Measurements from ENCODE around the gene ADCY9. TPM values are rescaled to one million over a fixed set of nuclear protein-coding genes. Genes with fewer than 3 reads are reported as not detected.

ADCY9 gene
- total and polyA plus RNA-seq, 9 donors: 9.5 to 17.5 (median 15.9) TPM

DNA sequence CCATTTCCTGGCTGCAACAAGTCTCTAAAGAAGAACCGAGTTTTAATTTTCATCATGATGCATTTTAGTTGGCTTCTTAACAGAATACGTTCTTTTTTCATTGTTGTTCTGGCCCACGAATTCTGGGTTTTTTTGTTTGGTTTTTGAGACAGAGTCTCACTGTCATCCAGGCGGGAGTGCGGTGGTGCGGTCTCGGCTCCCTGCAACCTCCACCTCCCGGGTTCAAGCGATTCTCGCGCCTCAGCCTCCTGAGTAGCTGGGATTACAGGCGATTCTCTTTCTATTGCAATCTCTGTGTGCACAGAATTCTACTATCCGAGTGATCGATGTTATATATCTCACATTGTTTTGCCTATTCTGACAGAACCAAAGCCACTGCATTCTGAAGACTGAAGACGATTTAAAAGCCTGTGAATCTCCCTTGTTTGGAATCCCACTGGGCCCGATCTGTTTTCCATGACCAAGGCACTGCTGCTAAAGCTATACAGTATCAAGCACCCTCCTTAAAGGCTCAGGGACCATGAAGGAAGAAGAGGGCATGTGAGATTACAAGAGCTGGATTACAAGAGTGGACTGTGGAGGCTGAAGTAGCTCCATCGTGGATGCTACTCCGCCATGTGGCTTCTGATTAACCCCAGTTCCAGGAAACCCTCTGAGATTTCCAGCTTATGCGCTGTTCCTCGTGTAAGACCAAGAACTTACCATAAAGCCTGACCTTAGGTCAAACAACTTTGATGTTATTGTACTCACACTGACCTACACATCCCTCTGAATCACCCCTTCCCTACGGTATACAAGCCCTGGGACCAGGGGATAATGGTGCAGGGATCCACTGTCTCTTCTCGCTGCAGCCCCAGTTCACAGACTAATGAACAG is 44.3 kb downstream of the ADCY9 start:
- WGBS (ENCODE audit: insufficient coverage): 77% methylated on average over 16 of the region's 22 CpGs

DNA sequence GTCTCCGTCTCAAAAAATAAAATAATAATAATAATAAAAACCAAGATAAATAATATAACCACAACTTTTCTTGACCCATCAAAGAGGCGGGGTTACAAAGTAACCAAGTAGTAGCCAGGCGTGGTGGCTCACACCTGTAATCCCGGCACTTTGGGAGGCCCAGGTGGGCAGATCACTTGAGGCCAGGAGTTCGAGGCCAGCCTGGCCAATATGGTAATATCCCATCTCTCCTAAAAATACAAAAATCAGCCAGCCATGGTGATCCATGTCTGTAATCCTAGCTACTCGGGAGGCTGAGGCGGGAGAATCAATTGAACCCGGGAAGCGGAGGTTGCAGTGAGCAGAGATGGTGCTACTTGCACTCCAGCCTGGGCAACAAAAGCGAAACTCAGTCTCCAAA is 45.3 kb downstream of the ADCY9 start:
- H3K27ac ChIP-seq (ENCODE audit: low read length): no peak overlapping the region
- H3K36me3 ChIP-seq (ENCODE audit: control insufficient read depth, insufficient read depth, low read length): no peaks in the 10 kb centered on the region
- no peaks in the 10 kb centered on the region for H3K27me3 ChIP-seq (ENCODE audit: control insufficient read depth, insufficient read depth, low read length)
- H3K4me3 ChIP-seq (ENCODE audit: low read length): no peak overlapping the region
- H3K9me3 ChIP-seq (replicated peaks; ENCODE audit: control insufficient read depth, low read depth, low read length): no peaks in the 10 kb centered on the region
- no peak for DNase-seq
- WGBS (ENCODE audit: insufficient coverage): 100% methylated on average over 2 of the region's 10 CpGs
- peaks cover 4% of the 10 kb centered on the region for H3K4me1 ChIP-seq (ENCODE audit: control insufficient read depth, insufficient read depth, low read length)

More for the DNA sequence above, 44.3 kb downstream of the ADCY9 start:
- Histone ChIP-seq H3K36me3 (ENCODE audit: control insufficient read depth, insufficient read depth, low read length) (no peaks in the 10 kb centered on the region), H3K4me3 (ENCODE audit: low read length) (no peak overlapping the region), H3K9me3 (replicated peaks; ENCODE audit: control insufficient read depth, low read depth, low read length) (no peaks in the 10 kb centered on the region), H3K27ac (ENCODE audit: low read length) (no peak overlapping the region), H3K27me3 (ENCODE audit: control insufficient read depth, insufficient read depth, low read length) (no peaks in the 10 kb centered on the region), H3K4me1 (ENCODE audit: control insufficient read depth, insufficient read depth, low read length) (peaks cover 4% of the 10 kb centered on the region)
- no peak for DNase-seq

- 58% methylated on average over 1 of the region's 6 CpGs for WGBS (ENCODE audit: insufficient coverage)
- Histone ChIP-seq H3K4me3 (ENCODE audit: low read length) (no peak overlapping the region), H3K27ac (ENCODE audit: low read length) (no peak overlapping the region)
Measured at GRCh38 chr16:4067262-4068001, 48.8 kb downstream of the ADCY9 start.

GRCh38 chr16:4064950-4065352 is 51.3 kb downstream of the ADCY9 start:
- Histone ChIP-seq H3K36me3 (ENCODE audit: control insufficient read depth, insufficient read depth, low read length) (peaks cover 2% of the 10 kb centered on the region), H3K27ac (ENCODE audit: low read length) (no peak overlapping the region), H3K9me3 (replicated peaks; ENCODE audit: control insufficient read depth, low read depth, low read length) (peaks cover 18% of the 10 kb centered on the region), H3K27me3 (ENCODE audit: control insufficient read depth, insufficient read depth, low read length) (no peaks in the 10 kb centered on the region), H3K4me3 (ENCODE audit: low read length) (no peak overlapping the region), H3K4me1 (ENCODE audit: control insufficient read depth, insufficient read depth, low read length) (peaks cover 4% of the 10 kb centered on the region)
- 53% methylated on average over 8 of the region's 11 CpGs for WGBS (ENCODE audit: insufficient coverage)
- DNase-seq: no peak

More at GRCh38 chr16:4067262-4068001, 48.8 kb downstream of the ADCY9 start:
- H3K9me3 ChIP-seq (replicated peaks; ENCODE audit: control insufficient read depth, low read depth, low read length): peaks cover 4% of the 10 kb centered on the region
- no peak for DNase-seq
- no peaks in the 10 kb centered on the region for H3K27me3 ChIP-seq (ENCODE audit: control insufficient read depth, insufficient read depth, low read length)
- no peaks in the 10 kb centered on the region for H3K36me3 ChIP-seq (ENCODE audit: control insufficient read depth, insufficient read depth, low read length)
- H3K4me1 ChIP-seq (ENCODE audit: control insufficient read depth, insufficient read depth, low read length): peaks cover 4% of the 10 kb centered on the region

DNA sequence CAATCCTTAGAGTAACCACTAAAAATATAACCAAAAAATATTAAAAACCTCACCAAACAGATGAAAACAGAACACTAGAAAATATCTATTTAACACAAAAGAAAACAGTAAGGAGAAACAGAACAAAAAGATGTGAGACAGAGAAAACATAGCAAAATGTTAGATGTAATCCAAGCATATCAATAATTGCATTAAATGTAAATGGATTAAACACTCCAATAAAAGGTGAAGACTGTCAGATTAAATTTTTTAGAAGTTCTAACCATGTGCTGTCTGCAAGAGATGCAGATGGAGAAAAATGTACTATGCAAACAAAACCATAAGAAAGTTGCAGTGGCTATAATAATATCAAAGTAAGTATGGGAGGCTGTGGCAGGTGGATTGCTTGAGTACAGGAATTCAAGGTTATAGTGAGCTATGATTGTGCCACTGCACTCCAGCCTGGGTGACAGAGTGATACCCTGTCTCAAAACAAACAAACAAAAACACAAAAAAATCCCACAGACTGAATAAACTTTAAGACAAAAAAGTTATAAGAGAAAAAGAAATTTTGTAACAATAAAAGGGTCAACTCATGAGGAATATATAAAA is 53.9 kb downstream of the ADCY9 start:
- H3K36me3 ChIP-seq (ENCODE audit: control insufficient read depth, insufficient read depth, low read length): peaks cover 2% of the 10 kb centered on the region

GRCh38 chr16:4060823-4061222 is 55.4 kb downstream of the ADCY9 start:
- Histone ChIP-seq H3K27ac (ENCODE audit: low read length) (no peak overlapping the region), H3K9me3 (replicated peaks; ENCODE audit: control insufficient read depth, low read depth, low read length) (peaks cover 20% of the 10 kb centered on the region), H3K36me3 (ENCODE audit: control insufficient read depth, insufficient read depth, low read length) (peaks cover 6% of the 10 kb centered on the region), H3K27me3 (ENCODE audit: control insufficient read depth, insufficient read depth, low read length) (no peaks in the 10 kb centered on the region), H3K4me1 (ENCODE audit: control insufficient read depth, insufficient read depth, low read length) (no peaks in the 10 kb centered on the region), H3K4me3 (ENCODE audit: low read length) (no peak overlapping the region)
- no peak for DNase-seq

More for the DNA sequence above, 53.9 kb downstream of the ADCY9 start:
- peaks cover 2% of the 10 kb centered on the region for H3K4me1 ChIP-seq (ENCODE audit: control insufficient read depth, insufficient read depth, low read length)
- H3K27ac ChIP-seq (ENCODE audit: low read length): no peak overlapping the region
- H3K4me3 ChIP-seq (ENCODE audit: low read length): no peak overlapping the region
- no peaks in the 10 kb centered on the region for H3K27me3 ChIP-seq (ENCODE audit: control insufficient read depth, insufficient read depth, low read length)
- no peak for DNase-seq
- peaks cover 20% of the 10 kb centered on the region for H3K9me3 ChIP-seq (replicated peaks; ENCODE audit: control insufficient read depth, low read depth, low read length)

DNA sequence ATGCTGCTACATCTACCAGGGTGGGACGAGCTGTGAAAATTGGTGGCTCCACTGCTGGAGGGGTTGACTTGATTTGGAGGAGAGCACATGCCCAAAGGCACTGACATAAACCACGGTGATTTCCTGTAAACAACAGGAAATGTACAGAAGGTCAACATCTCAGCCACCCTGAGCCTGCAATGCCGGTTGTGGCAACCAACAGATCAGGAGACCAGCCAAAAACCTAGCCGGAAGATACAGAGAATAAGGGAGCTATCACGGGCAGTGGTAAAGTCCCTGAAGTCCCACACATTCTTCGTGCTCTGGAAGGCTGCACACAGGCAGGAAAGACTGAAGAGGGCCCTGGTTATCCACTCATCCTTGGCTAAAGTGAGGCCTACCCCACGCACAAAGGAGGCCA is 56.2 kb downstream of the ADCY9 start:
- no peak overlapping the region for H3K27ac ChIP-seq (ENCODE audit: low read length)

GRCh38 chr16:4058386-4058785 is 57.9 kb downstream of the ADCY9 start:
- Histone ChIP-seq H3K27ac (ENCODE audit: low read length) (no peak overlapping the region), H3K4me1 (ENCODE audit: control insufficient read depth, insufficient read depth, low read length) (peaks cover 10% of the 10 kb centered on the region), H3K27me3 (ENCODE audit: control insufficient read depth, insufficient read depth, low read length) (no peaks in the 10 kb centered on the region), H3K9me3 (replicated peaks; ENCODE audit: control insufficient read depth, low read depth, low read length) (peaks cover 18% of the 10 kb centered on the region), H3K36me3 (ENCODE audit: control insufficient read depth, insufficient read depth, low read length) (peaks cover 6% of the 10 kb centered on the region), H3K4me3 (ENCODE audit: low read length) (no peak overlapping the region)
- DNase-seq: no peak
- no CpG with 5 or more reads among the region's 6 CpGs for WGBS (ENCODE audit: insufficient coverage)

More for the DNA sequence above, 56.2 kb downstream of the ADCY9 start:
- Histone ChIP-seq H3K27me3 (ENCODE audit: control insufficient read depth, insufficient read depth, low read length) (no peaks in the 10 kb centered on the region), H3K9me3 (replicated peaks; ENCODE audit: control insufficient read depth, low read depth, low read length) (peaks cover 20% of the 10 kb centered on the region), H3K4me3 (ENCODE audit: low read length) (no peak overlapping the region), H3K4me1 (ENCODE audit: control insufficient read depth, insufficient read depth, low read length) (no peaks in the 10 kb centered on the region), H3K36me3 (ENCODE audit: control insufficient read depth, insufficient read depth, low read length) (peaks cover 6% of the 10 kb centered on the region)
- no peak for DNase-seq
- WGBS (ENCODE audit: insufficient coverage): 84% methylated on average over 7 of the region's 7 CpGs

DNA sequence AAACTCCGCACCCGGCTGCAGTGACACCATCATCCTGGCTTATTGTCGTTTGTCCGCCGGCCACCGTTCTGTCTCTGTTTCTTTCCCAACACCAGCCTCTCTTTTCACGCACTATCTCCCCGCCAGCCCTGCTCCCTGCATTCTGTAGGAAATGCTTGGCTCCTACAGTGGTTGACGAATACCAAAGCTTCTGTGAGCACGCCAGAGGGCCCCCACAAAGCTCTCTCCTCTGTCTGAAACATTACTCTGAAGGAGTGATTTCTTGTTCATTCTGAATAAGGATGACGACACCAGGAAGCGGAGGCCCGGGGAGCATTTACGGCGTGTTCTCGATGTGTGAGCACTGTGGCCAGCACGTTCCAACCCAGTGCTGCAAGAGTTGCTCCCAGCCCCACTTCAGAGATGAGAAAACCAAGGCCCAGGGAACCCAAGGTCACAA is 58.8 kb downstream of the ADCY9 start:
- Histone ChIP-seq H3K27me3 (ENCODE audit: control insufficient read depth, insufficient read depth, low read length) (no peaks in the 10 kb centered on the region), H3K36me3 (ENCODE audit: control insufficient read depth, insufficient read depth, low read length) (peaks cover 6% of the 10 kb centered on the region), H3K9me3 (replicated peaks; ENCODE audit: control insufficient read depth, low read depth, low read length) (peaks cover 16% of the 10 kb centered on the region), H3K4me1 (ENCODE audit: control insufficient read depth, insufficient read depth, low read length) (peaks cover 19% of the 10 kb centered on the region), H3K4me3 (ENCODE audit: low read length) (no peak overlapping the region), H3K27ac (ENCODE audit: low read length) (no peak overlapping the region)
- 85% methylated on average over 11 of the region's 17 CpGs for WGBS (ENCODE audit: insufficient coverage)
- DNase-seq: no peak

Measured in muscle of leg (tissue), 11 donors.